ENCODE data around the gene C6orf136. TPM values are rescaled to one million over a fixed set of nuclear protein-coding genes. Genes with fewer than 3 reads are reported as not detected.

The C6orf136 gene
- polyA plus RNA-seq, 1 experiment = 6.0 TPM

DNA sequence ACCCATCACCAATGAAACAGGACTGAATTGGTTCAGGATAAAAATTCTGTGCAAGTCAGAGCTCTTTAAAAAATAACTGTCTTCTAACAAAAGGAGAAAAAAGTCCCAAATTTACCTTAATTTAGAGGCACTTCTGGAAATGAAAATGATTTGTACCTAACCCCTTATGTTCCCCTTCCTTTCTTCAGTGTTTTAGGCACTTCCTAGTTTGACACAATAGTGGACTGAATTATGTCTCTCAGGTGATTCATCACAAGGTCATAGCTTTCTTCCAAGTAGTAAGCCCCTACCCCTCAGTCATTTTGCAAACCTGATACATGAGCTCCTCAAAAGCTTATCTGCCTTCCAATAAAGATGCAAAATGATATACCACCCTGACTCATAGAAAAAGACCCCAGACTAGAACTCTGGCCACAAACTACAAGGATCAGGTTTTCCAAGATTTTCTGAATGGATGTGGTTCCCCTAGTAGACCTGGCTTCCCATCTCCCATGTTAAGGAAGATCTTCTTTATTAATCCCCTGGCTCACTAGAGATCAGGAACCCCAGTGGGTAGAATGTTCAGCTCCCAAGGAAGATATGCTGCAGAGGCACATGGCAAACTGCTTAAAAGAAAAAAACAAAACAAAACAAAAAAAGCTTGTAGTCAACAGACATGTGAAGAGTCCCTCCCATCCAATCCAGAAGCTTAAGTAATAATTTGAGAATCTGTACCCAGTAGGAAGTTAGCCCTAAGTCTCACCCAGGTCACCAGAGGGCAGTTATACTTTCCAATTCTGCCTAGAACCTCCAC is 33.5 kb upstream of the C6orf136 start:
- no peak overlapping the region for H3K4me3 ChIP-seq (ENCODE audit: low read depth, low read length)
- peaks cover 11% of the 10 kb centered on the region for H3K36me3 ChIP-seq (ENCODE audit: control insufficient read depth, insufficient read depth, low read length)
- TF ChIP-seq, protein P1, sequence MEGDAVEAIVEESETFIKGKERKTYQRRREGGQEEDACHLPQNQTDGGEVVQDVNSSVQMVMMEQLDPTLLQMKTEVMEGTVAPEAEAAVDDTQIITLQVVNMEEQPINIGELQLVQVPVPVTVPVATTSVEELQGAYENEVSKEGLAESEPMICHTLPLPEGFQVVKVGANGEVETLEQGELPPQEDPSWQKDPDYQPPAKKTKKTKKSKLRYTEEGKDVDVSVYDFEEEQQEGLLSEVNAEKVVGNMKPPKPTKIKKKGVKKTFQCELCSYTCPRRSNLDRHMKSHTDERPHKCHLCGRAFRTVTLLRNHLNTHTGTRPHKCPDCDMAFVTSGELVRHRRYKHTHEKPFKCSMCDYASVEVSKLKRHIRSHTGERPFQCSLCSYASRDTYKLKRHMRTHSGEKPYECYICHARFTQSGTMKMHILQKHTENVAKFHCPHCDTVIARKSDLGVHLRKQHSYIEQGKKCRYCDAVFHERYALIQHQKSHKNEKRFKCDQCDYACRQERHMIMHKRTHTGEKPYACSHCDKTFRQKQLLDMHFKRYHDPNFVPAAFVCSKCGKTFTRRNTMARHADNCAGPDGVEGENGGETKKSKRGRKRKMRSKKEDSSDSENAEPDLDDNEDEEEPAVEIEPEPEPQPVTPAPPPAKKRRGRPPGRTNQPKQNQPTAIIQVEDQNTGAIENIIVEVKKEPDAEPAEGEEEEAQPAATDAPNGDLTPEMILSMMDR (IDR thresholded peaks at IDR 0.05; ENCODE audit: insufficient read depth, low read depth, low read length) = no peak
- POLR2A ChIA-PET = interaction anchor here (0.6 to 0.7 kb wide), 2 partner anchors 147 to 538 kb away, joined by 3 to 4 read pairs; partner anchors contain the start of gene RNF39
- no peaks in the 10 kb centered on the region for H3K27me3 ChIP-seq (ENCODE audit: control insufficient read depth, insufficient read depth, low read length)
- no peak for DNase-seq (ENCODE audit: low read depth)
- CTCF ChIA-PET = interaction anchor here (1.0 to 2.9 kb wide), 7 partner anchors 15 to 132 kb away, joined by 3 to 31 read pairs (median 4); no protein-coding TSS in a partner anchor

DNA sequence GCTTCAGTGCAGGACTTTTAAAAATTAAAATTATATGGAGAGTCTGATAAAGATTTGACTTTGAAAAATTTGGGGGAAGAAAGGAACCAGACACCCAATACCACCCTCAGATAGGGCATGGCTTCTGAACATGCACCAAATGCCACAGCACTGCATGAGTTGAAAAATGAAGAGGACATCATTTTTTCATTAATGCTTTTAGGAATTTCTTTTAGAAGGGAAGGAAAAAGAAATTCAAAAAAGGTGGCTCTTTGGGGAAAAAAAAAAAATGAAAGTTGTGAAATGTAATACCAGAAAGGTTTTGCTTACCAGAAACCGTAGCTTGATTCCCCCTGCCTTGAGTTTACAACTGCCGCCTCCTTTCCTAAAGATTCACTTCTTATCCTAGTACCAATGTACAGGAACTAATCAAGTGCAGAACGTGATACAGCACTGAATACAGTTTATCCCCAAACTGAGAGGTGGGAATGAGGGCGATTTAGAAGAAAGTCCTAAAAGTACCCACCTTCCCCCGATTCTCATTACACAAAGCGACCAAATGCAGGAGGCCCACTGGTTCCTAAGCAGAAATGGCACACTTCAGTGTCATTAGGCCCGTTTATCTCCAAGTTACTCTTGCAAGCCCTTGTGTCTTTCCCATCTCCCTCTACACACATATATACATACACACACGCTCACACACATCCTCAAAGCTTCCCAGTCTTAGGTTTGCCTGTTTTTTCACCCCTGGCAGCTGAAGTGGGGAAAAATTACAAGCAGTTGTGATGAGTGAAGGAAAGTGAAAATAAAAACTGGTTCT is 32.7 kb upstream of the C6orf136 start:
- no peak for DNase-seq (ENCODE audit: low read depth)
- POLR2A ChIA-PET = interaction anchor here (0.6 to 1.4 kb wide), 12 partner anchors 8 to 1568 kb away, joined by 3 to 30 read pairs (median 9); partner anchors contain the start of genes ABCF1, GTF2H4 and MDC1
- Histone ChIP-seq H3K36me3 (ENCODE audit: control insufficient read depth, insufficient read depth, low read length) (peaks cover 8% of the 10 kb centered on the region), H3K4me3 (ENCODE audit: low read depth, low read length) (peak overlapping the region; percentile 35), H3K27me3 (ENCODE audit: control insufficient read depth, insufficient read depth, low read length) (no peaks in the 10 kb centered on the region)
- TF ChIP-seq, protein P1 (IDR thresholded peaks at IDR 0.05; ENCODE audit: insufficient read depth, low read depth, low read length) = no peak
- CTCF ChIA-PET = interaction anchor here (0.7 to 2.9 kb wide), 8 partner anchors 16 to 933 kb away, joined by 3 to 31 read pairs (median 3); no protein-coding TSS in a partner anchor

DNA sequence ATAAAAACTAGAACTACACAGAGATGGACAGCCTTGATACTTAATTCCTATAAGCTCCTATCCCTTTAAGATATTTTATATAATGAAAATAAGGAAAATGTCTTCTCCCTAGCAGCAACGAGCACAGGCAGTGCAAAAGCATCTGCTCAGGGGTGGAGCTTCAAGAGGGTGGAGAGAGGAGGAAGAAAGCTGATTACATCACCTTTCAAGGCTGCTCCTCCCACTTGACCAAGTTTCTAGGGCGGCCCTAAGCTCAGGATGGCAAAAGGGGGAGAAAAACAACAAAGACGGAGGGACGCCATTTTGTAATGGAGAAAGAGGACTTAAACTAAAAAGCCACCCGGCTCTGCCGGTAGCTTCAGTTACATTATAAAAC is 32.1 kb upstream of the C6orf136 start:
- H3K27me3 ChIP-seq (ENCODE audit: control insufficient read depth, insufficient read depth, low read length) = no peaks in the 10 kb centered on the region
- peak overlapping the region; percentile 87 for H3K4me3 ChIP-seq (ENCODE audit: low read depth, low read length)
- TF ChIP-seq, protein P1 (IDR thresholded peaks at IDR 0.05; ENCODE audit: insufficient read depth, low read depth, low read length) = no peak
- POLR2A ChIA-PET = interaction anchor here (0.6 to 1.4 kb wide), 13 partner anchors 9 to 1567 kb away, joined by 3 to 30 read pairs (median 9); partner anchors contain the start of genes ABCF1, GTF2H4 and MDC1
- CTCF ChIA-PET = interaction anchor here (0.7 to 1.2 kb wide), 3 partner anchors 18 to 133 kb away, joined by 3 read pairs; no protein-coding TSS in a partner anchor
- peak; percentile 94 for DNase-seq (ENCODE audit: low read depth)
- H3K36me3 ChIP-seq (ENCODE audit: control insufficient read depth, insufficient read depth, low read length) = peaks cover 7% of the 10 kb centered on the region

DNA sequence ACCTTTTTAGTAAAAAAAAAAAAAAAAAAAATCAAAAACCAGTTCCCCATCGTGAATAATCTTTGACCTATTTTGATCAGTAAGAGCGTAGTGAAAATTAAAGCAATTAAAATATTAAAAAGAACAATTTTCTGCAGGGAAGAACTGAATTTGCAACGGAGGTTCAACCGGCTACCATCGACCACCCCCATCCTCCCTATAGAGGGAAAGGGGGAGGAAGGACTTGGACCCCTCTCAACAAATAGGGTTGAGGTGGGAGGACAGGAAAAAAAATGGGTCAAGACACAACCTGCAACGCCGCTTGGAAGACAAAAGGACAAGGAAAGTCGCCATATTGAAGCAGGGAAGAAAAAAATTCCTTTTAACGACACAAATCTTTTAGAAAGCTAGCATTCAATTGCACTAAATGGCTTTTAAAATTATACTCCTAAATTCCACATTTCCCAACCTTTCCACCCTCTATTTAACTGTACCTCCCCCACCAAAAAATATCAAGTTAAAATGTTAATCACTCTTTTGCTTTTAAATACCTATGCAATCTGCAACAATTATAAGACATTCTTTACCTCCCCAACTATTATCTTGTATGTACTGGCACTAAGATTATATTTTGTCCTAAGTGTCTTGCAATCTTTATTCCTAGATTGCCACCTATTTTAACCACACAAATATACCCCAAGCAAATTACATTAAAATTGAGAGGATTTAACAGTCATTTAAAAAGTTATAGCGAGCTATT is 31.5 kb upstream of the C6orf136 start:
- ChIA-PET CTCF (interaction anchor here (0.7 to 1.2 kb wide), 3 partner anchors 19 to 133 kb away, joined by 3 read pairs; no protein-coding TSS in a partner anchor), POLR2A (interaction anchor here (0.6 to 1.4 kb wide), 16 partner anchors 9 to 1567 kb away, joined by 3 to 30 read pairs (median 8); partner anchors contain the start of genes ABCF1, GTF2H4 and MDC1)
- Histone ChIP-seq H3K4me3 (ENCODE audit: low read depth, low read length) (peak overlapping the region; percentile 87), H3K27me3 (ENCODE audit: control insufficient read depth, insufficient read depth, low read length) (no peaks in the 10 kb centered on the region), H3K36me3 (ENCODE audit: control insufficient read depth, insufficient read depth, low read length) (peaks cover 9% of the 10 kb centered on the region)
- DNase-seq (ENCODE audit: low read depth) = no peak
- TF ChIP-seq, protein P1 (IDR thresholded peaks at IDR 0.05; ENCODE audit: insufficient read depth, low read depth, low read length) = no peak

Data from BJ (cell line).